Stimulated activated CD4-positive, alpha-beta T cell treated with anti-CD3 and anti-CD28 coated beads, Interleukin-12 subunit alpha, Interleukin-12 subunit beta, amount 100 ng/mL, for 48 hours (primary cell): ENCODE data around the gene EEF1AKMT4.
"Not testable (repeated sequence)": the region's sequence is repeated elsewhere in the genome, so short reads cannot be mapped to it uniquely, and the experiment has no call there.

Source experiments
- DNase-seq, 3 donors: peaks; one replicate each; pipeline ENCODE4 v3.0.0-alpha.2; 2020; ENCODE audit warnings: low read depth in 2 of 3, low spot score in 1 of 3

Gene EEF1AKMT4

GRCh38 chr3:184259878-184260723, 10.6 kb downstream of the EEF1AKMT4 start:
- peak in 1 of 3 donors; percentile 24 for DNase-seq

- no peak for DNase-seq
Observed at GRCh38 chr3:184260724-184261269, 11.3 kb downstream of the EEF1AKMT4 start.

GRCh38 chr3:184261270-184261853, 11.9 kb downstream of the EEF1AKMT4 start, which contains the start of gene CAMK2N2:
TSS of gene CAMK2N2 (minus strand) at chr3:184261553. CDS start at chr3:184261285, 268 bp downstream.
- peak in 1 of 3 donors; percentile 61 for DNase-seq

- no peak for DNase-seq
Observed at GRCh38 chr3:184261854-184262763, 12.6 kb downstream of the EEF1AKMT4 start.

GRCh38 chr3:184262764-184263179, 13.3 kb downstream of the EEF1AKMT4 start:
- no peak for DNase-seq

GRCh38 chr3:184267249-184267648, 17.8 kb downstream of the EEF1AKMT4 start:
- not testable (repeated sequence) for DNase-seq

- no peak for DNase-seq
Observed at GRCh38 chr3:184272269-184272668, 22.8 kb downstream of the EEF1AKMT4 start.

- no peak for DNase-seq
Observed at GRCh38 chr3:184275381-184275701, 25.9 kb downstream of the EEF1AKMT4 start.

GRCh38 chr3:184275961-184276910, 26.8 kb downstream of the EEF1AKMT4 start, which contains the start of gene ECE2:
TSS of gene ECE2 (plus strand) at chr3:184276022. CDS start at chr3:184276154, 132 bp downstream.
- DNase-seq = no peak

- no peak for DNase-seq
Observed at GRCh38 chr3:184277366-184277765, 27.9 kb downstream of the EEF1AKMT4 start.

- no peak for DNase-seq
Observed at GRCh38 chr3:184282941-184283340, 33.5 kb downstream of the EEF1AKMT4 start.

- no peak for DNase-seq
Observed at GRCh38 chr3:184283681-184284080, 34.2 kb downstream of the EEF1AKMT4 start.

GRCh38 chr3:184284696-184285095, 35.2 kb downstream of the EEF1AKMT4 start:
- no peak for DNase-seq

- DNase-seq = peak; percentile 49 to 69 (median 60)
Observed at GRCh38 chr3:184289426-184289938, 40.0 kb downstream of the EEF1AKMT4 start.

- no peak for DNase-seq
Observed at GRCh38 chr3:184290331-184290730, 40.9 kb downstream of the EEF1AKMT4 start.

GRCh38 chr3:184291044-184291737, 41.7 kb downstream of the EEF1AKMT4 start:
- DNase-seq = no peak

GRCh38 chr3:184291738-184292445, 42.4 kb downstream of the EEF1AKMT4 start:
- no peak for DNase-seq

- no peak for DNase-seq
Observed at GRCh38 chr3:184295771-184296170, 46.3 kb downstream of the EEF1AKMT4 start.
